ENCODE results near the gene CYP27C1. TPM values are rescaled to one million over a fixed set of nuclear protein-coding genes. Genes with fewer than 3 reads are reported as not detected.

Gene CYP27C1, protein sequence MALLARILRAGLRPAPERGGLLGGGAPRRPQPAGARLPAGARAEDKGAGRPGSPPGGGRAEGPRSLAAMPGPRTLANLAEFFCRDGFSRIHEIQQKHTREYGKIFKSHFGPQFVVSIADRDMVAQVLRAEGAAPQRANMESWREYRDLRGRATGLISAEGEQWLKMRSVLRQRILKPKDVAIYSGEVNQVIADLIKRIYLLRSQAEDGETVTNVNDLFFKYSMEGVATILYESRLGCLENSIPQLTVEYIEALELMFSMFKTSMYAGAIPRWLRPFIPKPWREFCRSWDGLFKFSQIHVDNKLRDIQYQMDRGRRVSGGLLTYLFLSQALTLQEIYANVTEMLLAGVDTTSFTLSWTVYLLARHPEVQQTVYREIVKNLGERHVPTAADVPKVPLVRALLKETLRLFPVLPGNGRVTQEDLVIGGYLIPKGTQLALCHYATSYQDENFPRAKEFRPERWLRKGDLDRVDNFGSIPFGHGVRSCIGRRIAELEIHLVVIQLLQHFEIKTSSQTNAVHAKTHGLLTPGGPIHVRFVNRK
- 0.62 and 5.1 TPM in 2 replicates for total RNA-seq (ENCODE audit: low replicate concordance)
- long read RNA-seq, result 0 reads

DNA sequence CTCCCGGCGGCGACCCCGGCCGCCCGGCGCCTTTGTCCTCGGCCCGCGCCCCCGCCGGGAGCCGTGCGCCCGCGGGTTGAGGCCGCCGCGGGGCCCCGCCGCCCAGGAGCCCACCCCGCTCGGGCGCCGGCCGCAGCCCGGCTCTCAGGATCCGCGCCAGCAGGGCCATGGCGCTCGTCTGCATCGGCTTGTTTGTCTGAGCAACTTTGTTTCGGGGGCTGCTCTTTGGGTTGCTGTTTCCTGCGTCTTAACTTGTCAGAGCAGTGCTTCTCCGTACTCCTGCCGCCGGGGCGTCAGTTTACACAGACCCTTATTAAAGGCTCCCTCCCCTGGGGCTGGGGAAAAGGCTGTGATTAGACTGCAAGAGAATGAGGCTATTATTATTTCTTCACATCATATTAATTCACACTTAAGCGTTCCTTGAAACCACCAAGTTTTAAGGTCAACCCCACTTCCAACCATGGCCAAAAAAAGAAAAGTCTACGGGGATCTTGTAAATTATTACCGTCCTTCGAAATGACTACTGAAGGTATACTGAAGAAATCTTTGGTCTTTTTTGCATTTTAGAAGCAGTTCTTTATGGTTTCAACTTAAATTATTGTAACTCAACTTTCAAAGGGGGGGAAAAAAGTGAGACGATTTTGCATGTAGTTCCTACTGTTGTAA lies at the start of gene CYP27C1:
Gene CYP27C1, minus strand, starts transcription at position 198 of the 666 bp plus-strand sequence. Its CDS starts 29 bp downstream, at position 169.
- Mint-ChIP-seq H3K36me3 (peaks cover 4% of the 10 kb centered on the region), H3K27me3 (peaks cover 52% of the 10 kb centered on the region), H3K9me3 (peaks cover 8% of the 10 kb centered on the region), H3K27ac (peak within 1 kb of the TSS; percentile 70), H3K4me3 (peak within 1 kb of the TSS; percentile 96), H3K4me1 (ENCODE audit: unreplicated experiment) (peaks cover 20% of the 10 kb centered on the region)
- DNase-seq (ENCODE audit: extremely low spot score, unreplicated experiment), result no peak
- TF ChIP-seq, protein P1, sequence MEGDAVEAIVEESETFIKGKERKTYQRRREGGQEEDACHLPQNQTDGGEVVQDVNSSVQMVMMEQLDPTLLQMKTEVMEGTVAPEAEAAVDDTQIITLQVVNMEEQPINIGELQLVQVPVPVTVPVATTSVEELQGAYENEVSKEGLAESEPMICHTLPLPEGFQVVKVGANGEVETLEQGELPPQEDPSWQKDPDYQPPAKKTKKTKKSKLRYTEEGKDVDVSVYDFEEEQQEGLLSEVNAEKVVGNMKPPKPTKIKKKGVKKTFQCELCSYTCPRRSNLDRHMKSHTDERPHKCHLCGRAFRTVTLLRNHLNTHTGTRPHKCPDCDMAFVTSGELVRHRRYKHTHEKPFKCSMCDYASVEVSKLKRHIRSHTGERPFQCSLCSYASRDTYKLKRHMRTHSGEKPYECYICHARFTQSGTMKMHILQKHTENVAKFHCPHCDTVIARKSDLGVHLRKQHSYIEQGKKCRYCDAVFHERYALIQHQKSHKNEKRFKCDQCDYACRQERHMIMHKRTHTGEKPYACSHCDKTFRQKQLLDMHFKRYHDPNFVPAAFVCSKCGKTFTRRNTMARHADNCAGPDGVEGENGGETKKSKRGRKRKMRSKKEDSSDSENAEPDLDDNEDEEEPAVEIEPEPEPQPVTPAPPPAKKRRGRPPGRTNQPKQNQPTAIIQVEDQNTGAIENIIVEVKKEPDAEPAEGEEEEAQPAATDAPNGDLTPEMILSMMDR (conservative IDR thresholded peaks at IDR 0.05), result no peak

DNA sequence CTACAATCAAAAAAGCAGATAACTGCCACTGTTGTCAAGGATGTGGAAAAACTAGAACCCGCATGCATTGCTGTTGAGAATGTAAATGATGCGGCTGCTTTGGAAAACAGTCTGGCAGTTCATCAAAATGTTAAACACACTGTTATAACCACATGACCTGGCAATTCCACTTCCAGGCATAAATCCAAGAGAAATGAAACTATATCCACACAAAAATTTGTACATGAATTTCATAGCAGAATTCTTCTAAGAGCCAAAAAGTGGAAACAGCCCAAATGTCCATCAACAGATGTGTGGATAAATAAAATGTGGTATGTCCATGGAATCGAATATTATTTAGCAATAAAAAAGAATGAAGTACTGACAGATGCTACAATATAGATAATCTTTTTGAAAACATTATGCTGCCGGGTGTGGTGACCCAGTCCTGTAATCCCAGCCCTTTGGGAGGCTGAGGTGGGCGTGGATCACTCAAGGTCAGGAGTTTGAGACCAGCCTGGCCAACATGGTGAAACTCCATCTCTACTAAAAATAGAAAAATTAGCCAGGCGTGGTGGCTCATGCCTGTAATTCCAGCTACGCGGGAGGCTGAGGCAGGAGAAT lies 41.8 kb upstream of the CYP27C1 start:
- Mint-ChIP-seq H3K27me3 (no peaks in the 10 kb centered on the region), H3K36me3 (peaks cover 52% of the 10 kb centered on the region), H3K27ac (no peak overlapping the region), H3K4me3 (no peak overlapping the region), H3K9me3 (no peaks in the 10 kb centered on the region), H3K4me1 (ENCODE audit: unreplicated experiment) (no peaks in the 10 kb centered on the region)
- no peak for DNase-seq (ENCODE audit: extremely low spot score, unreplicated experiment)
- TF ChIP-seq, protein P1 (conservative IDR thresholded peaks at IDR 0.05), result no peak

DNA sequence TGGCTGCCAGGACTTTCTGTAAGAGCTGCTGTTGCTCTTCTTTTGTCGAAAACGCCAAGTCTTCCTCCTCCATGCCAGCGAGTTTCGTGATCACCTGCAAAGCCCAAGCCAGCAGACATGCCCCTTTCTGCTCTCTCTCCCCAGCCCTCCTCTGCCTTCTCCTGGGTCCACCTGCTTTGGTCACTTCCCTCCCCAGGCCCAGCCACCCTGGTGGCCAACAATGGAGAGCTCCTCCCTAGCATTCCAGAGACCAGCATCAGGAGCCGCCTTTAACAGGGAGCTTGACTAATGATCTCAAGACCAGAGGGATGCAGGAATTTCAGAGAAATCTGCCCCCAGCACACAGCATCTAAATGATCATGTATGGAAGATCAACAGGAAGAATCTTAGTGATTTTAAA lies 39.3 kb upstream of the CYP27C1 start:
- Mint-ChIP-seq H3K36me3 (peaks cover 52% of the 10 kb centered on the region), H3K4me3 (no peak overlapping the region), H3K4me1 (ENCODE audit: unreplicated experiment) (peaks cover 7% of the 10 kb centered on the region), H3K9me3 (no peaks in the 10 kb centered on the region), H3K27ac (no peak overlapping the region), H3K27me3 (no peaks in the 10 kb centered on the region)
- TF ChIP-seq, protein P1 (conservative IDR thresholded peaks at IDR 0.05), result no peak
- no peak for DNase-seq (ENCODE audit: extremely low spot score, unreplicated experiment)

DNA sequence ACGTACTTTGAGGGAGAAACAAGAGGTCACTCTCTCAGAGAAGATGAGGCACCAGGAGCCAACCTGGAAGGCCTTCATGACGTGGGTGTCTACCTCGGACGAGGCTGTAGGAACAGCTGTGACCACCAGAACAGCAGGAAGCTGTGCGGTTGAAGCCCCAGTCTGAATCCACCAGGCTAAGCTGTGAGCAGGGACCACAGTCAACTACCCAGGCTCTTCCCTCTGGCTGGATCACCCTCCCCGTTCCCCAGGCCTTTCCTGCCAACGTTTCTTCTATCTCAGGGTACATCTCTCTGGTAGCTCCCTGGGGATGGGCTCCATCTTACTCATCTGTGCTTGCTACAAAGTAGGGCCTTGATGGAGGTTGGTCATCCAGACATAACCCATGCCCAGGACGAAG lies 36.8 kb upstream of the CYP27C1 start:
- H3K9me3 Mint-ChIP-seq, result no peaks in the 10 kb centered on the region
- no peak overlapping the region for H3K4me3 Mint-ChIP-seq
- DNase-seq (ENCODE audit: extremely low spot score, unreplicated experiment), result no peak
- peaks cover 7% of the 10 kb centered on the region for H3K4me1 Mint-ChIP-seq (ENCODE audit: unreplicated experiment)
- TF ChIP-seq, protein P1 (conservative IDR thresholded peaks at IDR 0.05), result no peak
- no peaks in the 10 kb centered on the region for H3K27me3 Mint-ChIP-seq
- H3K36me3 Mint-ChIP-seq, result peaks cover 36% of the 10 kb centered on the region
- no peak overlapping the region for H3K27ac Mint-ChIP-seq

DNA sequence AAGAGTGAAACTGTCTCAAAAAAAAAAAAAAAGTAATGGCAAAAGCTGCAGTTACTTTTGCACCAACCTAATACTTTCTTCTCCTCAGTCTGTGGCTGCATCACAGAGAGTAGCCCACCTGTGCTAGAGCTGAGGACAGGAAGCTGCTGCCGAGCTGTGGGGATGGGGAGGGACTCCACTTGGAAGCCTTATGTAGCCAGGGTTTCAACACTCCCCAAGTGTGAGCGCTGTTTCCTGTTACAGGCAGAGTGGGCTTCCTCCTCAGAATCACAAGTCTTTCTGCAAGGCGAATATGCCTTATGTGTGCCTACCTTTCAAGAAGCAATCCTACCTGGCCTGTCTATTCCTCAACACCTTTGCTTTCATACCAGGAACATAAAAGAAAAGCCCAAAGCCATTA lies 36.3 kb upstream of the CYP27C1 start:
- Mint-ChIP-seq H3K36me3 (peaks cover 35% of the 10 kb centered on the region), H3K4me1 (ENCODE audit: unreplicated experiment) (peaks cover 7% of the 10 kb centered on the region), H3K27ac (no peak overlapping the region), H3K27me3 (no peaks in the 10 kb centered on the region), H3K4me3 (no peak overlapping the region), H3K9me3 (no peaks in the 10 kb centered on the region)
- TF ChIP-seq, protein P1 (conservative IDR thresholded peaks at IDR 0.05), result no peak
- no peak for DNase-seq (ENCODE audit: extremely low spot score, unreplicated experiment)
